SK-N-SH treated with all-trans-retinoic acid at 6 μM for 48 hours (cell line): ENCODE data around the gene CD300LF.

Experiments used
- ARNTL ChIP-seq: fragments of 450-650 bp; formaldehyde crosslinking; IDR thresholded peaks from 2 replicates; pipeline ENCODE4 v1.5.0; 2020; ENCODE audit warnings: low read depth, mild to moderate bottlenecking, moderate library complexity, borderline replicate concordance
- BACH2 ChIP-seq: fragments of 250-450 bp; sonication (Bioruptor Pico); IDR thresholded peaks from 2 replicates; pipeline ENCODE4 v1.9.0; 2021; ENCODE audit warnings: mild to moderate bottlenecking, borderline replicate concordance
- RARB ChIP-seq: fragments of 250-450 bp; sonication (Bioruptor Pico); IDR thresholded peaks from 2 replicates; pipeline ENCODE4 v1.8.0; 2021; ENCODE audit warnings: mild to moderate bottlenecking, moderate library complexity
- TOX ChIP-seq: fragments of 250-450 bp; sonication (Bioruptor Pico); IDR thresholded peaks from 2 replicates; pipeline ENCODE4 v1.8.0; 2021; ENCODE audit warnings: mild to moderate bottlenecking, moderate library complexity, borderline replicate concordance
- ZC3H10 ChIP-seq: fragments of 250-450 bp; sonication (Bioruptor Pico); IDR thresholded peaks from 2 replicates; pipeline ENCODE4 v1.5.1; 2021; ENCODE audit warnings: mild to moderate bottlenecking, moderate library complexity
- ZFP3 ChIP-seq: fragments of 250-450 bp; sonication (Bioruptor Pico); IDR thresholded peaks from 2 replicates; pipeline ENCODE4 v1.5.0; 2020; ENCODE audit warnings: mild to moderate bottlenecking, moderate library complexity
- ZFP30 ChIP-seq: fragments of 450-650 bp; formaldehyde crosslinking; IDR thresholded peaks from 2 replicates; pipeline ENCODE4 v1.5.0; 2022; ENCODE audit warnings: mild to moderate bottlenecking, moderate library complexity
- ZNF565 ChIP-seq: fragments of 450-650 bp; formaldehyde crosslinking; conservative IDR thresholded peaks from 2 replicates; pipeline ENCODE4 v1.5.0; 2020; ENCODE audit warnings: low read depth, mild to moderate bottlenecking, moderate library complexity
- TF ChIP-seq, protein P1 (sequence below): fragments of 250-450 bp; sonication (Bioruptor Pico); IDR thresholded peaks from 2 replicates; pipeline ENCODE4 v1.5.1; 2020; ENCODE audit warnings: low read depth, mild to moderate bottlenecking, moderate library complexity
- TF ChIP-seq, protein P2 (sequence below): fragments of 250-450 bp; sonication (Bioruptor Pico); IDR thresholded peaks from 2 replicates; pipeline ENCODE4 v1.8.0; 2021; ENCODE audit warnings: low read depth, mild to moderate bottlenecking, moderate library complexity, borderline replicate concordance
- TF ChIP-seq, protein P3 (sequence below): fragments of 250-450 bp; sonication (Bioruptor Pico); IDR thresholded peaks from 2 replicates; pipeline ENCODE4 v1.8.0; 2020; ENCODE audit warnings: mild to moderate bottlenecking, moderate library complexity, borderline replicate concordance
- TF ChIP-seq, protein P4 (sequence below): fragments of 250-450 bp; sonication (Bioruptor Pico); IDR thresholded peaks from 2 replicates; pipeline ENCODE4 v1.5.1; 2021; ENCODE audit warnings: mild to moderate bottlenecking, moderate library complexity

DNA sequence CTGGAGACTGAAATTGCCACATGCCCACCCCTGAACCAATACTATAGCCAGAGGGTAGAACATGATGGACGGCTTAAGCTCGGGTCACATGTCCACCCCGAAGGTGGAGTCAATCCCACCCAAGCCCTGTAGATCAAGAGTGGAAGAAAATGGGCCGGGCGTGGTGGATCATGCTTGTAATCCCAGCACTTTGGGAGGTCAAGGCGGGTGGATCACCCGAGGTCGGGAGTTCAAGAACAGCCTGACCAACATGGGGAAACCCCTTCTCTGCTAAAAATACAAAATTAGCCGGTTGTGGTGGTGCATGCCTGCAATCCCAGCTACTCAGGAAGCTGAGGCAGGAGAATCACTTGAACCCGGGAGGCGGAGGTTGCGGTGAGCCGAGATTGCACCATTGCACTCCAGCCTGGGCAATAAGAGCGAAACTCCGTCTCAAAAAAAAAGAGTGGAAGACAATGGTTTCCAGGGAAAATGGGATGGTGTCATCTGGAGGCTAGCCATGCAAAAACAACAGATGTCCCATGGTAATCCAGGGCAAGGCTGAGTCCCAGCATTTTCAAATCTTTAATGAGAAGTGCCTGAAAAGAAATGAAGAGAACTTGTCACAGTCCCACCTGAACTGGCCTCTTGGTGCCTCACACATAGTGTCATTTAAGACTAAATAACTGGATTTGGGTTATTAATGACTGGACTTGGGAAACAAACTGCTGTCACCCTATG lies 30.1 kb downstream of the CD300LF start:
- TF ChIP-seq BACH2 (CRISPR knock-in tag) (no peak), ZNF565 (CRISPR knock-in tag) (no peak), ARNTL (no peak), ZFP30 (no peak), RARB (no peak), ZC3H10 (no peak), TOX (CRISPR knock-in tag) (no peak), ZFP3 (CRISPR knock-in tag) (no peak)
- TF ChIP-seq, protein P1, sequence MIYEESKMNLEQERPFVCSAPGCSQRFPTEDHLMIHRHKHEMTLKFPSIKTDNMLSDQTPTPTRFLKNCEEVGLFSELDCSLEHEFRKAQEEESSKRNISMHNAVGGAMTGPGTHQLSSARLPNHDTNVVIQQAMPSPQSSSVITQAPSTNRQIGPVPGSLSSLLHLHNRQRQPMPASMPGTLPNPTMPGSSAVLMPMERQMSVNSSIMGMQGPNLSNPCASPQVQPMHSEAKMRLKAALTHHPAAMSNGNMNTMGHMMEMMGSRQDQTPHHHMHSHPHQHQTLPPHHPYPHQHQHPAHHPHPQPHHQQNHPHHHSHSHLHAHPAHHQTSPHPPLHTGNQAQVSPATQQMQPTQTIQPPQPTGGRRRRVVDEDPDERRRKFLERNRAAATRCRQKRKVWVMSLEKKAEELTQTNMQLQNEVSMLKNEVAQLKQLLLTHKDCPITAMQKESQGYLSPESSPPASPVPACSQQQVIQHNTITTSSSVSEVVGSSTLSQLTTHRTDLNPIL (CRISPR knock-in tag), result no peak
- TF ChIP-seq, protein P2, sequence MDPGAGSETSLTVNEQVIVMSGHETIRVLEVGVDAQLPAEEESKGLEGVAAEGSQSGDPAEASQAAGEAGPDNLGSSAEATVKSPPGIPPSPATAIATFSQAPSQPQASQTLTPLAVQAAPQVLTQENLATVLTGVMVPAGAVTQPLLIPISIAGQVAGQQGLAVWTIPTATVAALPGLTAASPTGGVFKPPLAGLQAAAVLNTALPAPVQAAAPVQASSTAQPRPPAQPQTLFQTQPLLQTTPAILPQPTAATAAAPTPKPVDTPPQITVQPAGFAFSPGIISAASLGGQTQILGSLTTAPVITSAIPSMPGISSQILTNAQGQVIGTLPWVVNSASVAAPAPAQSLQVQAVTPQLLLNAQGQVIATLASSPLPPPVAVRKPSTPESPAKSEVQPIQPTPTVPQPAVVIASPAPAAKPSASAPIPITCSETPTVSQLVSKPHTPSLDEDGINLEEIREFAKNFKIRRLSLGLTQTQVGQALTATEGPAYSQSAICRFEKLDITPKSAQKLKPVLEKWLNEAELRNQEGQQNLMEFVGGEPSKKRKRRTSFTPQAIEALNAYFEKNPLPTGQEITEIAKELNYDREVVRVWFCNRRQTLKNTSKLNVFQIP (CRISPR knock-in tag), result no peak
- TF ChIP-seq, protein P3, sequence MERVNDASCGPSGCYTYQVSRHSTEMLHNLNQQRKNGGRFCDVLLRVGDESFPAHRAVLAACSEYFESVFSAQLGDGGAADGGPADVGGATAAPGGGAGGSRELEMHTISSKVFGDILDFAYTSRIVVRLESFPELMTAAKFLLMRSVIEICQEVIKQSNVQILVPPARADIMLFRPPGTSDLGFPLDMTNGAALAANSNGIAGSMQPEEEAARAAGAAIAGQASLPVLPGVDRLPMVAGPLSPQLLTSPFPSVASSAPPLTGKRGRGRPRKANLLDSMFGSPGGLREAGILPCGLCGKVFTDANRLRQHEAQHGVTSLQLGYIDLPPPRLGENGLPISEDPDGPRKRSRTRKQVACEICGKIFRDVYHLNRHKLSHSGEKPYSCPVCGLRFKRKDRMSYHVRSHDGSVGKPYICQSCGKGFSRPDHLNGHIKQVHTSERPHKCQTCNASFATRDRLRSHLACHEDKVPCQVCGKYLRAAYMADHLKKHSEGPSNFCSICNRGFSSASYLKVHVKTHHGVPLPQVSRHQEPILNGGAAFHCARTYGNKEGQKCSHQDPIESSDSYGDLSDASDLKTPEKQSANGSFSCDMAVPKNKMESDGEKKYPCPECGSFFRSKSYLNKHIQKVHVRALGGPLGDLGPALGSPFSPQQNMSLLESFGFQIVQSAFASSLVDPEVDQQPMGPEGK (CRISPR knock-in tag), result no peak
- TF ChIP-seq, protein P4, sequence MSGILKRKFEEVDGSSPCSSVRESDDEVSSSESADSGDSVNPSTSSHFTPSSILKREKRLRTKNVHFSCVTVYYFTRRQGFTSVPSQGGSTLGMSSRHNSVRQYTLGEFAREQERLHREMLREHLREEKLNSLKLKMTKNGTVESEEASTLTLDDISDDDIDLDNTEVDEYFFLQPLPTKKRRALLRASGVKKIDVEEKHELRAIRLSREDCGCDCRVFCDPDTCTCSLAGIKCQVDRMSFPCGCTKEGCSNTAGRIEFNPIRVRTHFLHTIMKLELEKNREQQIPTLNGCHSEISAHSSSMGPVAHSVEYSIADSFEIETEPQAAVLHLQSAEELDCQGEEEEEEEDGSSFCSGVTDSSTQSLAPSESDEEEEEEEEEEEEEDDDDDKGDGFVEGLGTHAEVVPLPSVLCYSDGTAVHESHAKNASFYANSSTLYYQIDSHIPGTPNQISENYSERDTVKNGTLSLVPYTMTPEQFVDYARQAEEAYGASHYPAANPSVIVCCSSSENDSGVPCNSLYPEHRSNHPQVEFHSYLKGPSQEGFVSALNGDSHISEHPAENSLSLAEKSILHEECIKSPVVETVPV, result no peak
